Measurements from ENCODE around the gene AGXT.

DNA sequence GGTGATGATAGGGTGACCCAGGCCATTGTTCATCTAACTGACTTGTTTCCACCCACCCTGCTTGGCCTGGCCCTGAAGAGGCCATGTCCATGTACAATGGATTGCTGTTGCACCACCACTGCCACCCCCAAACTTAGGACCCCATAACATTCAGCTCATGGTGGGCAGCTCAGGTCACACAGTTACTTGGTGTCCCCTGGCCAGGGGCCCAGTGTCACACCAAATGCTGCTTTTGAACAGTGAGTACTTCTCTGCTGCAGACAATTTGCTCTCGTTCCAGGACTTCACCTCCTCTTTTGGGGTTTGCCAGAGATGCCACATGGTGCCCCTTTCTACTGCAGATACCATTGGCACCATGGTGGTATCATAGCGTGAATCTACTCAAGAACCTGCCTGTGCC lies 15.6 kb downstream of the AGXT start:
- TF ChIP-seq, protein P1, sequence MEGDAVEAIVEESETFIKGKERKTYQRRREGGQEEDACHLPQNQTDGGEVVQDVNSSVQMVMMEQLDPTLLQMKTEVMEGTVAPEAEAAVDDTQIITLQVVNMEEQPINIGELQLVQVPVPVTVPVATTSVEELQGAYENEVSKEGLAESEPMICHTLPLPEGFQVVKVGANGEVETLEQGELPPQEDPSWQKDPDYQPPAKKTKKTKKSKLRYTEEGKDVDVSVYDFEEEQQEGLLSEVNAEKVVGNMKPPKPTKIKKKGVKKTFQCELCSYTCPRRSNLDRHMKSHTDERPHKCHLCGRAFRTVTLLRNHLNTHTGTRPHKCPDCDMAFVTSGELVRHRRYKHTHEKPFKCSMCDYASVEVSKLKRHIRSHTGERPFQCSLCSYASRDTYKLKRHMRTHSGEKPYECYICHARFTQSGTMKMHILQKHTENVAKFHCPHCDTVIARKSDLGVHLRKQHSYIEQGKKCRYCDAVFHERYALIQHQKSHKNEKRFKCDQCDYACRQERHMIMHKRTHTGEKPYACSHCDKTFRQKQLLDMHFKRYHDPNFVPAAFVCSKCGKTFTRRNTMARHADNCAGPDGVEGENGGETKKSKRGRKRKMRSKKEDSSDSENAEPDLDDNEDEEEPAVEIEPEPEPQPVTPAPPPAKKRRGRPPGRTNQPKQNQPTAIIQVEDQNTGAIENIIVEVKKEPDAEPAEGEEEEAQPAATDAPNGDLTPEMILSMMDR (conservative IDR thresholded peaks at IDR 0.05; ENCODE audit: low read length) = no peak
- TF ChIP-seq EZH2phosphoT487 (IDR thresholded peaks at IDR 0.05; ENCODE audit: borderline replicate concordance, low read depth, low read length) = no peak
